Measurements from ENCODE around the gene NRARP. TPM values are rescaled to one million over a fixed set of nuclear protein-coding genes. Genes with fewer than 3 reads are reported as not detected.

The NRARP gene
- total and polyA plus RNA-seq, 2 donors (not counting 1 experiment from before 2014, with no cell fraction given), result 5.7 to 11.5 TPM

DNA sequence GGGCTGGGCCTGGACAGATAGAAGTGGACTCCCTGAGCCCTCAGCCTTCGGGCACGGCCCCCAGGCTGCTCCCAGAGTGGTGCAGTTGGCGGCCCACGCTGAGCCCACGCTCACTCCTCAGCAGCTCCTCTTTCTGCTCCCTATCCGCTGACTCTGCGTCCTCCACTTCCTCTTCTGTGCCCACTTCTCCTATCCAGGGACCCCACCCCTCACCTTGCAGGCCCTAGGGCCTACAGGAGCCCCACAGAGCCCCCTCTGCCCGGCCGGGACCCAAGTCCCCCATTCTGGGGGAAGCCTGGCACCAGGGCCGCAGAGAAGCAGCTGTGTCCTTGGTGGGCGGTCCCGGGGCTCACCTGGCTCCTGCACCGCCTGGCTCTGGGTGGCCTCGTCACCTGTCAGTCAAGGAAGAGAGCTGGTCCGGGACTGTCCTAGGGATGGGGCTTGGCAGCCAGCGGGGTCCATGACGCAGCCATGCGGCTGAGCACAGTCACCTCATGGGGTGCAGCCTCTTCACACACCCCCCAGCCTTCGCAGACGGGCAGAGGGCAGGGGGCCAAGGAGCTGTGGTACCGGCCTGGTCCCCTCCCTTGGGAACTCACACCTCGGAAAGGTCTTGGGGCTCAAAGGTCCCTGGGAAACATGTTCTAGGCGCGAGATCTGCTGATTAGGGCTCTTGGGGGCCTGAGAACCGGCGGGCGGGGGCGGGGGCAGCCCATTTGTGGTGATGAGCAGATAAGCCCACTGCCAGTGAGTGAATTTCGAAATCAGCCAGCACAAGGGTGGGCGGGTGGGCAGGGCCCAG is 5.4 kb upstream of the NRARP start:
- Histone ChIP-seq H3K4me2 (replicated peaks; ENCODE audit: low read depth, low read length, poor library complexity, severe bottlenecking) (peak overlapping the region; percentile 49), H3K4me1 (ENCODE audit: control insufficient read depth in 2 of 2, insufficient read depth in 2 of 2, low read length in 2 of 2) (peaks cover 27 to 38% of the 10 kb centered on the region in 2 donors), H3K27ac (ENCODE audit: low read length in 2 of 2) (no peak overlapping the region), H3K9me3 (ENCODE audit: control extremely low read depth in 1 of 3, control insufficient read depth in 2 of 3, insufficient read depth in 1 of 3, low read length in 2 of 3) (peaks cover 0 to 9% (median 0%) of the 10 kb centered on the region in 3 donors), H2AFZ (ENCODE audit: insufficient read depth, low read depth, low read length, poor library complexity, severe bottlenecking) (no peak overlapping the region), H4K20me1 (ENCODE audit: control insufficient read depth, insufficient read depth, low read length, poor library complexity, severe bottlenecking) (no peaks in the 10 kb centered on the region), H3K27me3 (replicated peaks in 1 of 4; ENCODE audit: control extremely low read depth in 1 of 4, control insufficient read depth in 3 of 4, insufficient read depth in 4 of 4, low read length in 3 of 4) (peaks cover 0 to 33% (median 11%) of the 10 kb centered on the region in 4 experiments), H3K9ac (ENCODE audit: low read length) (no peak overlapping the region), H3K4me3 (ENCODE audit: control extremely low read depth in 1 of 5, extremely low read depth in 1 of 5, insufficient read depth in 1 of 5, low read depth in 2 of 5, low read length in 4 of 5) (no peak overlapping the region), H3K79me2 (ENCODE audit: control insufficient read depth, insufficient read depth, low read length) (no peaks in the 10 kb centered on the region), H3K36me3 (replicated peaks in 1 of 2; ENCODE audit: control extremely low read depth in 1 of 2, control insufficient read depth in 1 of 2, extremely low read depth in 1 of 2, insufficient read depth in 2 of 2, low read length in 1 of 2) (no peaks in the 10 kb centered on the region)
- TF ChIP-seq, protein P1, sequence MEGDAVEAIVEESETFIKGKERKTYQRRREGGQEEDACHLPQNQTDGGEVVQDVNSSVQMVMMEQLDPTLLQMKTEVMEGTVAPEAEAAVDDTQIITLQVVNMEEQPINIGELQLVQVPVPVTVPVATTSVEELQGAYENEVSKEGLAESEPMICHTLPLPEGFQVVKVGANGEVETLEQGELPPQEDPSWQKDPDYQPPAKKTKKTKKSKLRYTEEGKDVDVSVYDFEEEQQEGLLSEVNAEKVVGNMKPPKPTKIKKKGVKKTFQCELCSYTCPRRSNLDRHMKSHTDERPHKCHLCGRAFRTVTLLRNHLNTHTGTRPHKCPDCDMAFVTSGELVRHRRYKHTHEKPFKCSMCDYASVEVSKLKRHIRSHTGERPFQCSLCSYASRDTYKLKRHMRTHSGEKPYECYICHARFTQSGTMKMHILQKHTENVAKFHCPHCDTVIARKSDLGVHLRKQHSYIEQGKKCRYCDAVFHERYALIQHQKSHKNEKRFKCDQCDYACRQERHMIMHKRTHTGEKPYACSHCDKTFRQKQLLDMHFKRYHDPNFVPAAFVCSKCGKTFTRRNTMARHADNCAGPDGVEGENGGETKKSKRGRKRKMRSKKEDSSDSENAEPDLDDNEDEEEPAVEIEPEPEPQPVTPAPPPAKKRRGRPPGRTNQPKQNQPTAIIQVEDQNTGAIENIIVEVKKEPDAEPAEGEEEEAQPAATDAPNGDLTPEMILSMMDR (IDR thresholded peaks at IDR 0.05), result no peak
- TF ChIP-seq EZH2 (IDR thresholded peaks at IDR 0.05; ENCODE audit: borderline replicate concordance, insufficient read depth, low read depth, low read length, poor library complexity, severe bottlenecking), result no peak
- ATAC-seq (ENCODE audit: low read depth), result no peak
- no peak overlapping the region for H3K4me3 Mint-ChIP-seq
- no peaks in the 10 kb centered on the region for H3K9me3 Mint-ChIP-seq (ENCODE audit: insufficient read depth)
- DNase-seq, result no peak
- ChIA-PET POLR2A (no interaction called here), CTCF (no interaction called here)
- no peak overlapping the region for H3K27ac Mint-ChIP-seq
- no peaks in the 10 kb centered on the region for H3K27me3 Mint-ChIP-seq
- WGBS (ENCODE audit: insufficient coverage), result 28% methylated on average over 30 of the region's 30 CpGs
- H3K4me1 Mint-ChIP-seq, result peaks cover 13% of the 10 kb centered on the region
- intact Hi-C loops (cut with micrococcal nuclease), result no loop called here

DNA sequence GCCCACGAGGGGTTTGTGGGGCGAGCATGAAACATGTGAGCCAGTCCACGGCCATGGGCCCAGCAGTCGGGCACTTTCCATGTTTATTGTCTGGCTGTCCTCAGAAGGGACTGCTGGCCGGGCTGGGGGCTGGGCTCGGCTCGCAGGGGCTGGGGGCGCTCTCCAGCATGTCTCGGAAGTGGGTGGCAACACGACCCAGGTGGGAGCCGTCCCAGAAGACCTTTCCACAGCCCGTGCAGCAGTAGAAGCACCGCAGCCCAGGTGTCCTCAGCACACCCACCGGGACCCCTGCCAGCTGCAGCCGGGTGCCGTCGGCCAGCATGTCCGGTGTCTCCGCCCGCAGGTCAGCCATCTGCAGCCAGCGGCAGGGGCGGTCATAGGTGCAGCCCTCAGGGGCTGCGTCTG is 4.8 kb upstream of the NRARP start:
- Mint-ChIP-seq H3K9me3 (ENCODE audit: insufficient read depth) (no peaks in the 10 kb centered on the region), H3K27ac (no peak overlapping the region), H3K4me3 (no peak overlapping the region), H3K4me1 (peaks cover 13% of the 10 kb centered on the region), H3K27me3 (no peaks in the 10 kb centered on the region)
- CTCF ChIA-PET, result no interaction called here
- 38% methylated on average over 23 of the region's 23 CpGs for WGBS (ENCODE audit: insufficient coverage)
- TF ChIP-seq, protein P1 (IDR thresholded peaks at IDR 0.05), result no peak
- no peak for TF ChIP-seq EZH2 (IDR thresholded peaks at IDR 0.05; ENCODE audit: borderline replicate concordance, insufficient read depth, low read depth, low read length, poor library complexity, severe bottlenecking)
- POLR2A ChIA-PET, result no interaction called here
- Histone ChIP-seq H2AFZ (ENCODE audit: insufficient read depth, low read depth, low read length, poor library complexity, severe bottlenecking) (no peak overlapping the region), H3K9me3 (ENCODE audit: control extremely low read depth in 1 of 3, control insufficient read depth in 2 of 3, insufficient read depth in 1 of 3, low read length in 2 of 3) (peaks cover 0 to 9% (median 0%) of the 10 kb centered on the region in 3 donors), H3K36me3 (replicated peaks in 1 of 2; ENCODE audit: control extremely low read depth in 1 of 2, control insufficient read depth in 1 of 2, extremely low read depth in 1 of 2, insufficient read depth in 2 of 2, low read length in 1 of 2) (no peaks in the 10 kb centered on the region), H4K20me1 (ENCODE audit: control insufficient read depth, insufficient read depth, low read length, poor library complexity, severe bottlenecking) (no peaks in the 10 kb centered on the region), H3K9ac (ENCODE audit: low read length) (no peak overlapping the region), H3K4me2 (replicated peaks; ENCODE audit: low read depth, low read length, poor library complexity, severe bottlenecking) (peak overlapping the region; percentile 49), H3K4me1 (ENCODE audit: control insufficient read depth in 2 of 2, insufficient read depth in 2 of 2, low read length in 2 of 2) (peaks cover 27 to 38% of the 10 kb centered on the region in 2 donors), H3K27ac (ENCODE audit: low read length in 2 of 2) (no peak overlapping the region), H3K4me3 (ENCODE audit: control extremely low read depth in 1 of 5, extremely low read depth in 1 of 5, insufficient read depth in 1 of 5, low read depth in 2 of 5, low read length in 4 of 5) (no peak overlapping the region), H3K27me3 (replicated peaks in 1 of 4; ENCODE audit: control extremely low read depth in 1 of 4, control insufficient read depth in 3 of 4, insufficient read depth in 4 of 4, low read length in 3 of 4) (peaks cover 0 to 33% (median 11%) of the 10 kb centered on the region in 4 experiments), H3K79me2 (ENCODE audit: control insufficient read depth, insufficient read depth, low read length) (no peaks in the 10 kb centered on the region)
- ATAC-seq (ENCODE audit: low read depth), result no peak
- intact Hi-C loops (cut with micrococcal nuclease), result no loop called here
- no peak for DNase-seq
